SIG-M5 treated with dmso at 0.1 percent for 504 hours (cell line): ENCODE results near the gene NTN3.

Experiments
- DNase-seq: peaks from one replicate; lab custom pipeline; 2025; ENCODE audit not compliant: unreplicated experiment; lab: John Stamatoyannopoulos, UW

NTN3 gene

GRCh38 chr16:2513405-2514332, 42.6 kb downstream of the NTN3 start, which contains the start of gene ATP6V0C:
TSS of gene ATP6V0C (plus strand) at chr16:2513952. CDS start at chr16:2514104, 152 bp downstream.
- DNase-seq = peak; percentile 68

GRCh38 chr16:2514333-2515179, 43.5 kb downstream of the NTN3 start:
- no peak for DNase-seq

- DNase-seq = peak; percentile 63
These were observed 44.2 kb downstream of the NTN3 start for GRCh38 chr16:2515180-2515851.

GRCh38 chr16:2516391-2517240, 45.5 kb downstream of the NTN3 start:
- DNase-seq = peak; percentile 89

GRCh38 chr16:2517954-2518605, 47.0 kb downstream of the NTN3 start:
- no peak for DNase-seq

GRCh38 chr16:2518823-2519710, 48.0 kb downstream of the NTN3 start:
- no peak for DNase-seq

GRCh38 chr16:2519711-2520080, 48.6 kb downstream of the NTN3 start:
- no peak for DNase-seq

GRCh38 chr16:2520097-2520783, 49.1 kb downstream of the NTN3 start, which contains the start of gene AMDHD2:
TSS of gene AMDHD2 (plus strand) at chr16:2520371. CDS start at chr16:2520459, 88 bp downstream.
- peak; percentile 88 for DNase-seq

- DNase-seq = peak; percentile 52
These were observed 49.9 kb downstream of the NTN3 start for GRCh38 chr16:2520784-2521531.
